Pancreas (tissue), 10 donors: ENCODE measurements around the gene GLI1. TPM values are rescaled to one million over a fixed set of nuclear protein-coding genes. Genes with fewer than 3 reads are reported as not detected.

Experiments
- ATAC-seq, 4 donors: fragments of 200-7000 bp; cut with Tn5 transposase; one replicate each; pipeline versions ENCODE4 v1.8.0 to v1.9.1; 2020; ENCODE audit warnings: mild to moderate bottlenecking in 4 of 4, moderate library complexity in 4 of 4
- DNase-seq, 6 donors: peaks; one replicate each; pipeline ENCODE4 v3.0.0-alpha.2; 2020
- FAIRE-seq: peaks from 2 replicates; lab custom pipeline; 2012; peaks lifted over from hg19 to GRCh38; lab: Jason Lieb, UNC
- H3K27ac ChIP-seq, 4 donors: fragments of 200-600 bp; sonication (generic); 1 replicate in 3 of 4; 2 replicates in 1 of 4; pipeline versions ENCODE4 v1.5.0 to v1.8.0; 2020
- H3K27me3 ChIP-seq, 4 donors: fragments of 200-600 bp; one replicate each; pipeline ENCODE4 v1.8.0; 2021
- H3K36me3 ChIP-seq, 3 donors: fragments of 200-600 bp; sonication (generic) in 1 of 3; one replicate each; pipeline versions ENCODE4 v1.5.0 to v1.8.0; 2020 to 2021
- H3K4me1 ChIP-seq, 3 donors: fragments of 200-600 bp; one replicate each; pipeline ENCODE4 v1.8.0; 2021
- H3K4me3 ChIP-seq, 4 donors: fragments of 200-600 bp; sonication (generic) in 2 of 4; one replicate each; pipeline versions ENCODE4 v1.5.0 to v1.8.0; 2020 to 2021
- H3K9me3 ChIP-seq, 4 donors: fragments of 200-600 bp; one replicate each; pipeline ENCODE4 v1.8.0; 2021
- CTCF ChIP-seq, 4 donors: fragments of 200-600 bp; sonication (generic) in 3 of 4; IDR thresholded peaks; one replicate each; pipeline versions ENCODE4 v1.5.0 to v1.8.0; 2021; ENCODE audit warnings: antibody characterized with exemption in 4 of 4
- WGBS, 2 donors: extraction: QIAGEN DNeasy Blood & Tissue Kit; methylation state at CpG; one replicate each; pipeline ENCODE4 v1.1.7; 2013; 5-methylcytosine and 5-hydroxymethylcytosine counted together
- intact Hi-C, 3 donors: fragments of 100-400 bp; cut with DNase I; formaldehyde crosslinking; loops; one replicate each; pipeline versions ENCODE4 v1.11.1 to v1.14.2; 2022
- polyA plus RNA-seq, 2 donors: library from polyadenylated mRNA; stranded (reverse); fragments of 200-250 nt; gene quantifications; one replicate each; pipeline ENCODE4 v1.2.3, GENCODE V29; 2013
- total RNA-seq, 6 donors: library from RNA; stranded (reverse); fragmentation: NEBNext Ultra II Directional in 4 of 6; extraction: Animal tissue kit (Norgen Biotek cat#: 25700) in 4 of 6; gene quantifications; one replicate each; pipeline versions ENCODE4 v1.2.1 to v1.2.4, GENCODE V29; 2021 to 2023
- donor health status: healthy with polysubstance abuse.
- donor health status: DM: no; HTN: no; CAD: no; lungs with moderate emphysema.
- donor health status: DM: no; HTN: no; CAD: no.
- donor health status: control.
- donor health status: control.
- donor health status: Bipolar disorder and iron deficiency.
- donor health status: DM: yes; HTN: yes; CAD: no.
- donor health status: DM: no; HTN: no; CAD: no.
- donor health status: DM: no; HTN: no; CAD: no.
- donor health status: DM: yes; HTN: yes; CAD: no.

The GLI1 gene
- total and polyA plus RNA-seq, 8 donors = 0.06 to 2.2 (median 0.46) TPM; not detected in 2

- Histone ChIP-seq H3K27ac (no peak overlapping the region), H3K36me3 (no peaks in the 10 kb centered on the region), H3K4me1 (no peaks in the 10 kb centered on the region), H3K9me3 (no peaks in the 10 kb centered on the region), H3K4me3 (no peak overlapping the region), H3K27me3 (no peaks in the 10 kb centered on the region)
- DNase-seq (no peak), FAIRE-seq (no peak), ATAC-seq (no peak)
- 94 to 95% methylated on average over 7 of the region's 7 CpGs for WGBS, 2 donors
- intact Hi-C loops = no loop called here
- TF ChIP-seq CTCF (IDR thresholded peaks at IDR 0.05) = no peak
Measured at GRCh38 chr12:57449375-57449774, 10.2 kb upstream of the GLI1 start.

GRCh38 chr12:57450057-57450456, 9.5 kb upstream of the GLI1 start:
- H3K27ac ChIP-seq = no peak overlapping the region
- FAIRE-seq = no peak
- intact Hi-C loops = loop anchor here (5.0 to 10.0 kb wide), 3 partner anchors 143 to 235 kb away; partner anchors contain the start of gene NXPH4 (in 1 of the 3)
- H3K36me3 ChIP-seq = no peaks in the 10 kb centered on the region
- ATAC-seq = no peak
- H3K9me3 ChIP-seq = no peaks in the 10 kb centered on the region
- 78 to 84% methylated on average over 3 of the region's 3 CpGs for WGBS, 2 donors
- no peak for TF ChIP-seq CTCF (IDR thresholded peaks at IDR 0.05)
- H3K27me3 ChIP-seq = no peaks in the 10 kb centered on the region
- H3K4me3 ChIP-seq = no peak overlapping the region
- H3K4me1 ChIP-seq = no peaks in the 10 kb centered on the region
- no peak for DNase-seq

- intact Hi-C loops = loop anchor here (5.0 to 10.0 kb wide), 3 partner anchors 144 to 237 kb away; partner anchors contain the start of gene NXPH4 (in 1 of the 3)
- ATAC-seq (peak in 3 of 4 donors; percentile 18 to 49 (median 19)), DNase-seq (no peak), FAIRE-seq (no peak)
- 26 to 33% methylated on average over 6 of the region's 6 CpGs for WGBS, 2 donors
- no peak for TF ChIP-seq CTCF (IDR thresholded peaks at IDR 0.05)
- H3K27ac ChIP-seq = no peak overlapping the region
- no peaks in the 10 kb centered on the region for H3K9me3 ChIP-seq
- H3K27me3 ChIP-seq = no peaks in the 10 kb centered on the region
- no peak overlapping the region for H3K4me3 ChIP-seq
- no peaks in the 10 kb centered on the region for H3K36me3 ChIP-seq
- no peaks in the 10 kb centered on the region for H3K4me1 ChIP-seq
Measured at GRCh38 chr12:57451233-57451778, 8.3 kb upstream of the GLI1 start.

- Histone ChIP-seq H3K9me3 (no peaks in the 10 kb centered on the region), H3K4me1 (no peaks in the 10 kb centered on the region), H3K27me3 (no peaks in the 10 kb centered on the region), H3K36me3 (no peaks in the 10 kb centered on the region), H3K27ac (no peak overlapping the region), H3K4me3 (no peak overlapping the region)
- intact Hi-C loops = loop anchor here (5.0 to 10.0 kb wide), 3 partner anchors 145 to 238 kb away; partner anchors contain the start of gene NXPH4 (in 1 of the 3)
- no peak for DNase-seq
- TF ChIP-seq CTCF (IDR thresholded peaks at IDR 0.05) = no peak
- 34 to 39% methylated on average over 9 of the region's 9 CpGs for WGBS, 2 donors
- no peak for FAIRE-seq
- peak in 3 of 4 donors; percentile 4 to 23 (median 16) for ATAC-seq
Measured at GRCh38 chr12:57452181-57452936, 7.2 kb upstream of the GLI1 start.
